GM18505 (cell line): ENCODE data around the gene HLTF.

Experiments
- ATAC-seq: cut with Tn5 transposase; IDR thresholded peaks from one replicate; pipeline ENCODE4 v1.9.1; 2021; ENCODE audit not compliant: unreplicated experiment
- POLR2A ChIP-seq: IDR thresholded peaks from 4 replicates; pipeline ENCODE4 v1.6.1; 2011; ENCODE audit warnings: borderline replicate concordance; ENCODE audit not compliant: insufficient read depth, insufficient read length; ENCODE audit errors: extremely low read depth

Gene HLTF

GRCh38 chr3:149020839-149021252 is 65.5 kb downstream of the HLTF start:
- TF ChIP-seq POLR2A = no peak
- no peak for ATAC-seq

GRCh38 chr3:149020196-149020838 is 66.0 kb downstream of the HLTF start:
- ATAC-seq = no peak
- no peak for TF ChIP-seq POLR2A

- no peak for TF ChIP-seq POLR2A
- no peak for ATAC-seq
Observed at GRCh38 chr3:149019580-149019979, 66.8 kb downstream of the HLTF start.

GRCh38 chr3:149018247-149018646 is 68.1 kb downstream of the HLTF start:
- TF ChIP-seq POLR2A = no peak
- no peak for ATAC-seq

- no peak for ATAC-seq
- no peak for TF ChIP-seq POLR2A
Observed at GRCh38 chr3:149016669-149017541, 69.4 kb downstream of the HLTF start.

GRCh38 chr3:149016242-149016641 is 70.1 kb downstream of the HLTF start:
- no peak for TF ChIP-seq POLR2A
- ATAC-seq = no peak

- TF ChIP-seq POLR2A = no peak
- ATAC-seq = no peak
Observed at GRCh38 chr3:149015393-149015792, 70.9 kb downstream of the HLTF start.

- TF ChIP-seq POLR2A = no peak
Observed at GRCh38 chr3:149013726-149014125, 72.6 kb downstream of the HLTF start.

GRCh38 chr3:149011676-149012075 is 74.7 kb downstream of the HLTF start:
- no peak for ATAC-seq
- TF ChIP-seq POLR2A = no peak

More at GRCh38 chr3:149013726-149014125, 72.6 kb downstream of the HLTF start:
- no peak for ATAC-seq

GRCh38 chr3:149010966-149011365 is 75.4 kb downstream of the HLTF start:
- ATAC-seq = no peak
- TF ChIP-seq POLR2A = no peak

- no peak for TF ChIP-seq POLR2A
- no peak for ATAC-seq
Observed at GRCh38 chr3:149010504-149010951, 75.8 kb downstream of the HLTF start.

GRCh38 chr3:149009732-149010131 is 76.6 kb downstream of the HLTF start:
- peak; percentile 71 for ATAC-seq
- TF ChIP-seq POLR2A = no peak

- ATAC-seq = no peak
- no peak for TF ChIP-seq POLR2A
Observed at GRCh38 chr3:149007567-149008257, 78.6 kb downstream of the HLTF start.
